Endodermal cell (in vitro differentiated cells): ENCODE measurements around the gene APBA2. TPM values are rescaled to one million over a fixed set of nuclear protein-coding genes. Genes with fewer than 3 reads are reported as not detected.

ENCODE experiments used
- DNase-seq: peaks from one replicate; pipeline ENCODE4 v3.0.0-alpha.2; 2017
- H3K27ac ChIP-seq: 2 replicates; pipeline ENCODE4 v1.5.1; 2013; ENCODE audit warnings: mild to moderate bottlenecking, low read depth, low read length, moderate library complexity
- H3K27me3 ChIP-seq: 2 replicates; pipeline ENCODE4 v1.6.1; 2013; ENCODE audit warnings: mild to moderate bottlenecking, low read length, moderate library complexity; ENCODE audit not compliant: insufficient read depth, control insufficient read depth, poor library complexity, severe bottlenecking
- H3K36me3 ChIP-seq: 2 replicates; pipeline ENCODE4 v1.7.0; 2013; ENCODE audit warnings: mild to moderate bottlenecking, low read length, moderate library complexity; ENCODE audit not compliant: control insufficient read depth, insufficient read depth
- H3K4me1 ChIP-seq: one replicate; pipeline ENCODE4 v1.7.0; 2013; ENCODE audit warnings: low read length; ENCODE audit not compliant: control insufficient read depth, insufficient read depth
- H3K4me3 ChIP-seq: 2 replicates; pipeline ENCODE4 v1.5.1; 2013; ENCODE audit warnings: mild to moderate bottlenecking, low read length, moderate library complexity
- H3K9ac ChIP-seq: 2 replicates; pipeline ENCODE4 v1.6.1; 2013; ENCODE audit warnings: mild to moderate bottlenecking, low read length, moderate library complexity; ENCODE audit not compliant: poor library complexity, severe bottlenecking; ENCODE audit errors: extremely low read depth
- H3K9me3 ChIP-seq: 2 replicates; pipeline ENCODE4 v1.6.1; 2013; ENCODE audit warnings: mild to moderate bottlenecking, low read length, moderate library complexity; ENCODE audit not compliant: control insufficient read depth
- H3K27ac Mint-ChIP-seq: 2 replicates; pipeline ENCODE4 v1.8.0; 2020; ENCODE audit warnings: mixed read lengths
- H3K27me3 Mint-ChIP-seq: 2 replicates; pipeline ENCODE4 v1.8.0; 2021; ENCODE audit warnings: mild to moderate bottlenecking, mixed read lengths; ENCODE audit not compliant: insufficient read depth
- H3K36me3 Mint-ChIP-seq: 2 replicates; pipeline ENCODE4 v1.8.0; 2020; ENCODE audit warnings: low read depth, mixed read lengths
- H3K4me1 Mint-ChIP-seq: 2 replicates; pipeline ENCODE4 v1.8.0; 2020; ENCODE audit warnings: mixed read lengths
- H3K4me3 Mint-ChIP-seq: 2 replicates; pipeline ENCODE4 v1.8.0; 2020; ENCODE audit warnings: mild to moderate bottlenecking, moderate library complexity, mixed read lengths
- H3K9me3 Mint-ChIP-seq: 2 replicates; pipeline ENCODE4 v1.8.0; 2020; ENCODE audit warnings: mild to moderate bottlenecking, mixed read lengths
- WGBS, 2 experiments: methylation state at CpG; one replicate each; pipeline versions ENCODE4 v1.1.5 to v1.1.7; 2013; ENCODE audit warnings: missing lambda C conversion rate in 2 of 2, mixed read lengths in 1 of 2; ENCODE audit not compliant: insufficient coverage in 1 of 2, insufficient read length in 1 of 2; 5-methylcytosine and 5-hydroxymethylcytosine counted together
- total RNA-seq, 2 donors: library from RNA; stranded (reverse); fragmentation: NEBNext Ultra II Directional in 1 of 2; extraction: Animal tissue kit (Norgen Biotek cat#: 25700) in 1 of 2; gene quantifications; 2 replicates in 1 of 2; 3 replicates in 1 of 2; pipeline ENCODE4 v1.2.1, GENCODE V29; 2021
- TF ChIP-seq, protein P1 (sequence below): fragments of 200-600 bp; sonication (generic); conservative IDR thresholded peaks from 2 replicates; pipeline ENCODE4 v1.5.0; 2021; ENCODE audit warnings: antibody characterized with exemption, mild to moderate bottlenecking

Gene APBA2
- total RNA-seq, 2 donors from 2014 or later = 27.1 to 27.3 TPM

DNA sequence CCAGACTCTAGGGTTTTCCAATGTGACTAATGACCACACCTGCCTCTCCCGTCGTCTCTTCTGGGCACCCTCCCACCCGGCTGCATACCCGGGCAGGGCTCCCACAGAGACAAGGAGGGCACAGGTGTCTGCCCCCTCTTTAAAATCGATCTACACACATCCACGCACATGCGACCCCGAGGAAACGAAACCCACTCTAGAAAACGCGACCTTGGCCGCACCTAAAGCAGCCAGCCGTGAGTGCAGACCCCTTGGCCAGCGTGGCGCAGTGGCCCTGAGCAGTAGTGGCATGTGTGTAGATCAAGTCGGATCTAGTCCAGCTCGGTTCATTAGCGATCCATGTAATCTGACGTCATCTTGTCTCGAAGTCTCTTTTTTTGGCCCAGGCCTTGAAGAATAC, 232.0 kb downstream of the APBA2 start:
- Histone ChIP-seq H3K36me3 (no peaks in the 10 kb centered on the region), H3K27ac (no peak overlapping the region), H3K27me3 (no peaks in the 10 kb centered on the region), H3K4me3 (no peak overlapping the region), H3K9ac (no peak overlapping the region), H3K9me3 (no peaks in the 10 kb centered on the region), H3K4me1 (no peaks in the 10 kb centered on the region)
- Mint-ChIP-seq H3K4me1 (peaks cover 11% of the 10 kb centered on the region), H3K27me3 (no peaks in the 10 kb centered on the region), H3K9me3 (no peaks in the 10 kb centered on the region), H3K27ac (no peak overlapping the region), H3K4me3 (no peak overlapping the region), H3K36me3 (no peaks in the 10 kb centered on the region)
- DNase-seq = no peak
- TF ChIP-seq, protein P1, sequence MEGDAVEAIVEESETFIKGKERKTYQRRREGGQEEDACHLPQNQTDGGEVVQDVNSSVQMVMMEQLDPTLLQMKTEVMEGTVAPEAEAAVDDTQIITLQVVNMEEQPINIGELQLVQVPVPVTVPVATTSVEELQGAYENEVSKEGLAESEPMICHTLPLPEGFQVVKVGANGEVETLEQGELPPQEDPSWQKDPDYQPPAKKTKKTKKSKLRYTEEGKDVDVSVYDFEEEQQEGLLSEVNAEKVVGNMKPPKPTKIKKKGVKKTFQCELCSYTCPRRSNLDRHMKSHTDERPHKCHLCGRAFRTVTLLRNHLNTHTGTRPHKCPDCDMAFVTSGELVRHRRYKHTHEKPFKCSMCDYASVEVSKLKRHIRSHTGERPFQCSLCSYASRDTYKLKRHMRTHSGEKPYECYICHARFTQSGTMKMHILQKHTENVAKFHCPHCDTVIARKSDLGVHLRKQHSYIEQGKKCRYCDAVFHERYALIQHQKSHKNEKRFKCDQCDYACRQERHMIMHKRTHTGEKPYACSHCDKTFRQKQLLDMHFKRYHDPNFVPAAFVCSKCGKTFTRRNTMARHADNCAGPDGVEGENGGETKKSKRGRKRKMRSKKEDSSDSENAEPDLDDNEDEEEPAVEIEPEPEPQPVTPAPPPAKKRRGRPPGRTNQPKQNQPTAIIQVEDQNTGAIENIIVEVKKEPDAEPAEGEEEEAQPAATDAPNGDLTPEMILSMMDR = no peak
- WGBS, 2 experiments = 93 to 96% methylated on average over 16 to 20 of the region's 20 CpGs

DNA sequence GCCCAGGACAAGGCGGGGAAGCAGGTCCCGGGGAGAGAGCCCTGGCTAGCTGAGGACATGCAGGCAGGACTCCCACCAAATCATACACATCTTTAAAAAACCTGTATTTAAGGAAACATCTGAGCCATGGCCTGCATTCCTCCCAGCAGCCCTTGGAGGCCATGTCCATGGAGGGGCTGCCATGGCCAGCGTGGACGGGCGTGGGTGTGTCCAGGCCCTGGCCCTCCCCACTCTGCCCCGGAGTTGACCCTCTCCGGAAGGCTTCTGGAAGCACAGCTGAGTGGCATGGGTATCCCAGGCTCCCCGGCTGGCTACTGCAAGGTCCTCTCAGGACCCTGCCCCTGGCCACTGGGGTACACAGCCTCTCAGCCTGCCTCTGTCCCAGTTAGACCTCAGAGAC, 234.1 kb downstream of the APBA2 start:
- WGBS, 2 experiments = 71 to 88% methylated on average over 4 to 8 of the region's 8 CpGs
- H3K36me3 ChIP-seq = no peaks in the 10 kb centered on the region
- Mint-ChIP-seq H3K27me3 (no peaks in the 10 kb centered on the region), H3K4me3 (no peak overlapping the region), H3K27ac (no peak overlapping the region), H3K9me3 (no peaks in the 10 kb centered on the region), H3K4me1 (peaks cover 16% of the 10 kb centered on the region), H3K36me3 (no peaks in the 10 kb centered on the region)
- no peak overlapping the region for H3K9ac ChIP-seq
- H3K9me3 ChIP-seq = no peaks in the 10 kb centered on the region
- no peak overlapping the region for H3K4me3 ChIP-seq
- H3K4me1 ChIP-seq = no peaks in the 10 kb centered on the region
- DNase-seq = no peak
- H3K27me3 ChIP-seq = no peaks in the 10 kb centered on the region
- H3K27ac ChIP-seq = no peak overlapping the region
- TF ChIP-seq, protein P1 = no peak

DNA sequence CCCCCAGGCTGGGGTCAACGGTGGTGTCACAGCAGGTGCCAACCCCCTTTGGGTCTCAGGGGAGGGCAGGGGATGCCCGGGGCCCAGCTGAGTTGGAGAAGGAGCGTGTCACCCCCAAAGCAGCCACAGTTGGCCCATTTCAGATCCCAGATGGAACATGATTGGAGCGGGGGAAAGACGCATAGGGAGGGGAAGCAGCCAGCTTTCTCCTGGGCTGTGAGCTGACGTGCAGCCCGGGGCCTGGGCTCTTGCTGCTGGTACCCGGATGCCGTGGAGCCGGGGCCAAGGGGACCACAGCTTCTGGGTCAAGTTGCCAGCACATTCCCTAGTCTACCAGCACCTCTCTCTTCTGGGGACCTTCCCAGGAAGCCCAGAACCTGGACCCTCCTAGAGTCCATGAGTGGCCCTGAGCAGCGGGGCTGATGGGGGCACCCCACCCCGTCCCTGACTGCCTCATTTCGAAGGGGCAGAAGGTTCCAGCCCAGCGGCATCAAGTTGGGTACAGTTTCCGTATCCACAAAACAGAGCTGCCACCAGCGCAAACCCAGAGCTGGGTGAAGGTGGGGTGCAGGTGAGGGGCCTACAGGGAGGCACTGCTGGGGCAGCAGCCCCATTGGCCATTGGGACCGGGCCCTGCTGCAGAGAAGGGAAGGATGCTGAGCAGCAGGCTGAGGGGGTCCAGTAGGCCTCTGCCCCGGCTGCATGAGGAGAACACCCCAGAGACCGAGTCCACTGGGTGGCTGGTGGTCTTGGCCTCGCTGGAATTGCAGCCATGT, 235.0 kb downstream of the APBA2 start:
- Histone ChIP-seq H3K9me3 (no peaks in the 10 kb centered on the region), H3K9ac (no peak overlapping the region), H3K27ac (no peak overlapping the region), H3K4me3 (no peak overlapping the region), H3K27me3 (no peaks in the 10 kb centered on the region), H3K4me1 (no peaks in the 10 kb centered on the region), H3K36me3 (no peaks in the 10 kb centered on the region)
- Mint-ChIP-seq H3K4me1 (peaks cover 19% of the 10 kb centered on the region), H3K27ac (no peak overlapping the region), H3K27me3 (no peaks in the 10 kb centered on the region), H3K9me3 (no peaks in the 10 kb centered on the region), H3K36me3 (no peaks in the 10 kb centered on the region), H3K4me3 (no peak overlapping the region)
- 94 to 100% methylated on average over 11 to 20 of the region's 20 CpGs for WGBS, 2 experiments
- TF ChIP-seq, protein P1 = no peak
- no peak for DNase-seq
